Nephron (organoid): ENCODE measurements around the gene SGTA.
"Not testable (repeated sequence)": the region's sequence is repeated elsewhere in the genome, so short reads cannot be mapped to it uniquely, and the experiment has no call there.

ENCODE experiments used
- H3K27ac Mint-ChIP-seq, 3 experiments: 2 replicates each; pipeline ENCODE4 v1.8.0; 2020; ENCODE audit warnings: mixed read lengths in 3 of 3, mild to moderate bottlenecking in 2 of 3, moderate library complexity in 1 of 3
- H3K27me3 Mint-ChIP-seq: 2 replicates; pipeline ENCODE4 v1.8.0; 2021; ENCODE audit warnings: low read depth, mild to moderate bottlenecking, moderate library complexity, mixed read lengths
- H3K36me3 Mint-ChIP-seq: 2 replicates; pipeline ENCODE4 v1.8.0; 2020; ENCODE audit warnings: low read depth, mixed read lengths
- H3K4me1 Mint-ChIP-seq: 2 replicates; pipeline ENCODE4 v1.8.0; 2020; ENCODE audit warnings: mixed read lengths
- H3K4me3 Mint-ChIP-seq, 3 experiments: 2 replicates each; pipeline ENCODE4 v1.8.0; 2020; ENCODE audit warnings: mild to moderate bottlenecking in 3 of 3, mixed read lengths in 3 of 3, moderate library complexity in 2 of 3
- H3K9me3 Mint-ChIP-seq: 2 replicates; pipeline ENCODE4 v1.8.0; 2020; ENCODE audit warnings: mixed read lengths
- TF ChIP-seq, protein P1 (sequence below), 3 experiments: fragments of 200-600 bp; sonication (generic); IDR thresholded peaks; one replicate each; pipeline ENCODE4 v1.5.0; 2021; ENCODE audit warnings: antibody characterized with exemption in 3 of 3; ENCODE audit not compliant: unreplicated experiment in 3 of 3

Gene SGTA

DNA sequence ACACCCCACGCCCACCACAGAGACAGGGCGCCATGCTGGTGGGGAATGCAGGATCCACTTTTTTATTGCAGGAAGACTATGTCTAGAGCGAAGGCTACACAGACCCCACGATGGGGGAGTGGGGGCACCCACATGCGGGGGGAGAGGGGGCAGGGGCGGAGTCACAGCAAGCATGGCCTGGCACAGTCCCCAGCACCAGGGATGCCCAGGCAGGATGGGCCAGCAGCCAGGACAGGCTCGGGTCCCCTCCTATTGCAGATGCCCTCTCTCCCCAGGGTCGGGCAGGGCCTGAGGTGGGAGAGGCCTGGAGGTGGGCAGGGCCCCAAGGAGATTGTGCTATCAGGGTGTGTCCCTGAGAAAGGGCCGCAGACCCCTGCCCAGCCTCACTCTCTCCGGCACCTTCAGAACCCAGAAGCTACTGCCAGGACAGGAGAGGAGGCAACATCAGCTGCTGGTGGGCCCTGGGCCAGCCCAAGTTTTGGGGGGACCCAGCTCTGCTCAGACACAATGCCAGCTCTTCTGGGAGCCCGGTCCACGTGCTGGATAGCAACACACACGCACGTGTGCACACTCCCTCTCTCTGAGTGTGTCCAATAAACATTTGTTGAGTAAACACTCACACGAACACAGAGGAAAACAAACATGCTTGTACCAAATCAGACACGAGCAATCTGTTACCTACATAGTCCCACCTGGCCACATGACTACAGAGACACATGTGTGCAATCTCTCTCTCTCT lies 68.4 kb downstream of the SGTA start:
- TF ChIP-seq, protein P1, sequence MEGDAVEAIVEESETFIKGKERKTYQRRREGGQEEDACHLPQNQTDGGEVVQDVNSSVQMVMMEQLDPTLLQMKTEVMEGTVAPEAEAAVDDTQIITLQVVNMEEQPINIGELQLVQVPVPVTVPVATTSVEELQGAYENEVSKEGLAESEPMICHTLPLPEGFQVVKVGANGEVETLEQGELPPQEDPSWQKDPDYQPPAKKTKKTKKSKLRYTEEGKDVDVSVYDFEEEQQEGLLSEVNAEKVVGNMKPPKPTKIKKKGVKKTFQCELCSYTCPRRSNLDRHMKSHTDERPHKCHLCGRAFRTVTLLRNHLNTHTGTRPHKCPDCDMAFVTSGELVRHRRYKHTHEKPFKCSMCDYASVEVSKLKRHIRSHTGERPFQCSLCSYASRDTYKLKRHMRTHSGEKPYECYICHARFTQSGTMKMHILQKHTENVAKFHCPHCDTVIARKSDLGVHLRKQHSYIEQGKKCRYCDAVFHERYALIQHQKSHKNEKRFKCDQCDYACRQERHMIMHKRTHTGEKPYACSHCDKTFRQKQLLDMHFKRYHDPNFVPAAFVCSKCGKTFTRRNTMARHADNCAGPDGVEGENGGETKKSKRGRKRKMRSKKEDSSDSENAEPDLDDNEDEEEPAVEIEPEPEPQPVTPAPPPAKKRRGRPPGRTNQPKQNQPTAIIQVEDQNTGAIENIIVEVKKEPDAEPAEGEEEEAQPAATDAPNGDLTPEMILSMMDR (IDR thresholded peaks at IDR 0.05; ENCODE audit: unreplicated experiment in 3 of 3): no peak
- H3K27ac Mint-ChIP-seq: no peak overlapping the region

DNA sequence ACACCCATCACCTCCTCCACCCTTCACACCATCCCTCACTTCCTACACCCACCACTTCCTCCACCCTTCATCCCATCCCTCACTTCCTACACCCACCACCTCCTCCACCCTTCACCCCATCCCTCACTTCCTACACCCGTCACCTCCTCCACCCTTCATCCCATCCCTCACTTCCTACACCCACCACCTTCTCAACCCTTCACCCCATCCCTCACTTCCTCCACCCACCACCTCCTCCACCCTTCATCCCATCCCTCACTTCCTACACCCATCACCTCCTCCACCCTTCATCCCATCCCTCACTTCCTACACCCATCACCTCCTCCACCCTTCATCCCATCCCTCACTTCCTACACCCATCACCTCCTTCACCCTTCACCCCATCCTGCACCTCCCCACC lies 69.0 kb downstream of the SGTA start:
- H3K4me3 Mint-ChIP-seq, H3K27ac Mint-ChIP-seq, H3K36me3 Mint-ChIP-seq, H3K4me1 Mint-ChIP-seq: not testable (repeated sequence)
- H3K27me3 Mint-ChIP-seq: peaks cover 11% of the 10 kb centered on the region
- peaks cover 10% of the 10 kb centered on the region for H3K9me3 Mint-ChIP-seq

More for the DNA sequence above, 68.4 kb downstream of the SGTA start:
- Mint-ChIP-seq H3K36me3 (no peaks in the 10 kb centered on the region), H3K27me3 (peaks cover 14% of the 10 kb centered on the region), H3K4me3 (no peak overlapping the region), H3K4me1 (peaks cover 1% of the 10 kb centered on the region), H3K9me3 (peaks cover 10% of the 10 kb centered on the region)

DNA sequence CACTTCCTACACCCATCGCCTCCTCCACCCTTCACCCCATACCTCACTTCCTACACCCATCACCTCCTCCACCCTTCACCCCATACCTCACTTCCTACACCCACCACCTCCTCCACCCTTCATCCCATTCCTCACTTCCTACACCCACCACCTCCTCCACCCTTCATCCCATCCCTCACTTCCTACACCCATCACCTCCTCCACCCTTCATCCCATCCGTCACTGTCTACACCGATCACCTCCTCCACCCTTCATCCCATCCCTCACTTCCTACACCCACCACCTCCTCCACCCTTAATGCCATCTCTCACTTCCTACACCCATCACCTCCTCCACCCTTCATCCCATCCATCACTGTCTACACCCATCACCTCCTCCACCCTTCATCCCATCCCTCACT lies 69.9 kb downstream of the SGTA start:
- H3K27me3 Mint-ChIP-seq, H3K36me3 Mint-ChIP-seq, H3K27ac Mint-ChIP-seq, H3K4me3 Mint-ChIP-seq, H3K4me1 Mint-ChIP-seq: not testable (repeated sequence)
- H3K9me3 Mint-ChIP-seq: peaks cover 10% of the 10 kb centered on the region

DNA sequence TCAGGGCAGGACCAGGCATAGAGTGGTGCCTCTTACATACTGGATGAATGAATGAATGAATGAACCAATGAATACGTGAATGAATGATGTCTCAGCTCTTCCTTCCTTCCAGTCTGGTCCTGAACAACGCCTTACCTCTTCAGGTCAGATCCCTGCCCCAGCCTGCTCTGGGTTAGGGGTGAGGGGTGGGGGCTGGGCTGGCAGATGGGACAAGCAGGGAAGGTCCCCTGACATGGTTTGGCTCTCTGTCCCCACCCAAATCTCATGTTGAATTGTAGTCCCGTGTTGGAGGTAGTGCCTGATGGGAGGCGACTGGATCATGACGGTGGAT lies 71.2 kb downstream of the SGTA start:
- TF ChIP-seq, protein P1 (IDR thresholded peaks at IDR 0.05; ENCODE audit: unreplicated experiment in 3 of 3): no peak
- H3K4me3 Mint-ChIP-seq: no peak overlapping the region
- H3K9me3 Mint-ChIP-seq: peaks cover 10% of the 10 kb centered on the region
- H3K27ac Mint-ChIP-seq: no peak overlapping the region
- H3K27me3 Mint-ChIP-seq: peaks cover 8% of the 10 kb centered on the region
- no peaks in the 10 kb centered on the region for H3K36me3 Mint-ChIP-seq
- H3K4me1 Mint-ChIP-seq: no peaks in the 10 kb centered on the region

DNA sequence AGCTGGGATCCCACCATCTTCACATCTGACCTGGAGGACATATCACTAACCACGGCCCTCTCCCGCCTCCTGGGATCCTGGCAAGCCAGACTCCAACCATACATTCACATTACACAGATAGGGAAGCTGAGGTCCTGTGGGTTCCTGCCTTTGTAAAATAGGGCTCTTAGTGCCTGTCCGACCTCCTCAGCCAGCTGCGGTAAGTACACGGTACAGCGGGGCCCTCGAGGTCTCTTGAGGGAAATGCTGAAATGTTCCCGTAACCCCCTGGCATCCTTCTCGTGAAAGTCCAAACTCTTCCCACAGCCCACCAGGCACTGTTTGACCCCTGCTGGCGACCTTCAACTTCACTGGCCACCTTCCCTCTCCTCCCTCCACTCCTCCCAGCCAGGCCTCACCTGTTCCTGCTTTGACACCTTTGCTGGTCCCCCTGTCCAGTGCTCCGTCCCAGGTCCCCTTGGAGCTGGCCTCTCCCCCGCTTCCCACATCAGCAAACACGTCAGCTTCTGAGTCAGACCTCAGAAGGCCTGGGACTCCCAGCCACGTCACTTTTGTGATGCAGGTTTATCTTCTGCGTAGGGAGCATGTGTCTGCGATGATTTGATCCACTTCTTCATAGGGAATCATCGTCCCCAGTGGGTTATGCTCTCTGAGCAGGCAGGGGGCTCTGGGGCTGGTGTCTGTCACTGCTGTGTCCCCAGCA lies 71.8 kb downstream of the SGTA start:
- H3K27ac Mint-ChIP-seq: no peak overlapping the region
- no peaks in the 10 kb centered on the region for H3K4me1 Mint-ChIP-seq

DNA sequence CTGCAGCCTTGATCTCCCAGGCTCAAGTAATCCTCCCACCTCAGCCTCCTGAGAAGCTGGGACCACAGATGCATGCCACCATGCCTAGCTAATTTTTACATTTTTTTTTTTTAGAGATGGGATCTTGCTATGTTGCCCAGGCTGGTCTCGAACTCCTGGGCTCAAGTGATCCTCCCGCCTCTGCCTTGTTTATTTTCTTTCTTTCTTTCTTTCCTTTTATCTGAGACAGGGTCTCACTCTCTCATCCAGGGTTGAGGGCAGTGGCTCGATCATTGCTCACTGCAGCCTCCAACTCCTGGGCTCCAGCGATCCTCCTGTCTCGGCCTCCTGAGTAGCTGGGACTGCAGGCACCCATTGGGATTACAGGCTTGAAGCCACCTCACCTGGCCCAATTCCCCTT lies 76.8 kb downstream of the SGTA start:
- no peaks in the 10 kb centered on the region for H3K9me3 Mint-ChIP-seq
- no peak overlapping the region for H3K27ac Mint-ChIP-seq
- TF ChIP-seq, protein P1 (IDR thresholded peaks at IDR 0.05; ENCODE audit: unreplicated experiment in 3 of 3): no peak
- H3K4me1 Mint-ChIP-seq: no peaks in the 10 kb centered on the region
- H3K4me3 Mint-ChIP-seq: no peak overlapping the region
- no peaks in the 10 kb centered on the region for H3K36me3 Mint-ChIP-seq
- H3K27me3 Mint-ChIP-seq: peaks cover 37% of the 10 kb centered on the region

More for the DNA sequence above, 71.8 kb downstream of the SGTA start:
- H3K36me3 Mint-ChIP-seq: no peaks in the 10 kb centered on the region
- no peak overlapping the region for H3K4me3 Mint-ChIP-seq
- peaks cover 10% of the 10 kb centered on the region for H3K9me3 Mint-ChIP-seq
- peaks cover 13% of the 10 kb centered on the region for H3K27me3 Mint-ChIP-seq
- TF ChIP-seq, protein P1 (IDR thresholded peaks at IDR 0.05; ENCODE audit: unreplicated experiment in 3 of 3): no peak
